Upper lobe of right lung (tissue), 1 donor: ENCODE data around the gene MRPL27. TPM values are rescaled to one million over a fixed set of nuclear protein-coding genes. Genes with fewer than 3 reads are reported as not detected.

Experiments
- ATAC-seq: fragments of 200-7000 bp; cut with Tn5 transposase; one replicate; pipeline ENCODE4 v1.9.1; 2020; ENCODE audit warnings: mild to moderate bottlenecking, moderate library complexity
- DNase-seq: peaks from one replicate; pipeline ENCODE4 v3.0.0-alpha.2; 2020
- H3K27ac ChIP-seq: fragments of 200-600 bp; one replicate; pipeline ENCODE4 v1.8.0; 2022
- H3K27me3 ChIP-seq: fragments of 200-600 bp; one replicate; pipeline ENCODE4 v1.8.0; 2022; ENCODE audit warnings: mild to moderate bottlenecking
- H3K36me3 ChIP-seq: fragments of 200-600 bp; one replicate; pipeline ENCODE4 v1.8.0; 2022
- H3K4me1 ChIP-seq: fragments of 200-600 bp; one replicate; pipeline ENCODE4 v1.8.0; 2022
- H3K4me3 ChIP-seq: fragments of 200-600 bp; one replicate; pipeline ENCODE4 v1.8.0; 2022; ENCODE audit warnings: mild to moderate bottlenecking
- H3K9me3 ChIP-seq: fragments of 200-600 bp; one replicate; pipeline ENCODE4 v1.8.0; 2022
- intact Hi-C: fragments of 100-400 bp; cut with DNase I; formaldehyde crosslinking; loops from one replicate; pipeline ENCODE4 v1.11.0; 2022
- total RNA-seq: library from RNA; stranded (reverse); fragmentation: NEBNext Ultra II Directional; extraction: Animal tissue kit (Norgen Biotek cat#: 25700); gene quantifications from one replicate; pipeline ENCODE4 v1.2.1, GENCODE V29; 2021
- TF ChIP-seq, protein P1 (sequence below): fragments of 200-600 bp; IDR thresholded peaks from one replicate; pipeline ENCODE4 v1.8.0; 2022; ENCODE audit warnings: antibody characterized with exemption
- donor health status: DM: no; HTN: yes; CAD: no; lungs with severe emphysema.

MRPL27 gene
- total RNA-seq, 1 donor from 2014 or later: 47.1 TPM

DNA sequence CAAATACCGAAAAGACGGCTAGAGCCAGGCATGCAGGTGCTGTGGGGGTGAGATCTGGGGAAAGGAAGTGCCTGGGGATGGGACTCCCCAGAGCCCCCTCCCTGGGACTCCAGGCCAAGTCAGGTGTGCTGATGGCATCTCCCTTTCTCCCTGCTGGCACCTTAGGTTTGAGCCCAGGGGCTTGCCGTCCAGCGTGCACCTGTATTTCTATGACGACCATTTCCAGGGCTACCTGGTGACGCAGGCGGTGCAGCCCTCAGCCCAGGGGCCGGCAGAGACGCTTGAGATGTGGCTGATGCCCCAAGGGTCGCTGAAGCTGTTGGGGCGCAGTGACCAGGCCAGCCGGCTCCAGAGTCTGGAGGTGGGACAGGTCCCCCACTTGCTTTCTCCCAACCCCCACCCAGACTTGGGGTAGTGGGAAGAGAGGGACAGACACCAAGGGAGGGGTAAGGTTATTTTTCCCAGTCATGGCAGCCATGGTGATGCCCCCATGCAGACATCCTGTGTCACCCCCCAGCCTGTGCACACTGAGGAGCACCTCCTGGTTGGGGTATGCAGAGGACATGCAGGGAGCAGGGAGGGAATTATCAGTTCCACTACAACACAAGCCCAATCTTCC lies 16.0 kb downstream of the MRPL27 start:
- DNase-seq: no peak
- no peaks in the 10 kb centered on the region for H3K9me3 ChIP-seq
- no peaks in the 10 kb centered on the region for H3K27me3 ChIP-seq
- TF ChIP-seq, protein P1, sequence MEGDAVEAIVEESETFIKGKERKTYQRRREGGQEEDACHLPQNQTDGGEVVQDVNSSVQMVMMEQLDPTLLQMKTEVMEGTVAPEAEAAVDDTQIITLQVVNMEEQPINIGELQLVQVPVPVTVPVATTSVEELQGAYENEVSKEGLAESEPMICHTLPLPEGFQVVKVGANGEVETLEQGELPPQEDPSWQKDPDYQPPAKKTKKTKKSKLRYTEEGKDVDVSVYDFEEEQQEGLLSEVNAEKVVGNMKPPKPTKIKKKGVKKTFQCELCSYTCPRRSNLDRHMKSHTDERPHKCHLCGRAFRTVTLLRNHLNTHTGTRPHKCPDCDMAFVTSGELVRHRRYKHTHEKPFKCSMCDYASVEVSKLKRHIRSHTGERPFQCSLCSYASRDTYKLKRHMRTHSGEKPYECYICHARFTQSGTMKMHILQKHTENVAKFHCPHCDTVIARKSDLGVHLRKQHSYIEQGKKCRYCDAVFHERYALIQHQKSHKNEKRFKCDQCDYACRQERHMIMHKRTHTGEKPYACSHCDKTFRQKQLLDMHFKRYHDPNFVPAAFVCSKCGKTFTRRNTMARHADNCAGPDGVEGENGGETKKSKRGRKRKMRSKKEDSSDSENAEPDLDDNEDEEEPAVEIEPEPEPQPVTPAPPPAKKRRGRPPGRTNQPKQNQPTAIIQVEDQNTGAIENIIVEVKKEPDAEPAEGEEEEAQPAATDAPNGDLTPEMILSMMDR: no peak
- ATAC-seq: no peak
- intact Hi-C loops: no loop called here
- no peaks in the 10 kb centered on the region for H3K4me1 ChIP-seq
- H3K4me3 ChIP-seq: no peak overlapping the region
- H3K36me3 ChIP-seq: peaks cover 41% of the 10 kb centered on the region
- no peak overlapping the region for H3K27ac ChIP-seq

DNA sequence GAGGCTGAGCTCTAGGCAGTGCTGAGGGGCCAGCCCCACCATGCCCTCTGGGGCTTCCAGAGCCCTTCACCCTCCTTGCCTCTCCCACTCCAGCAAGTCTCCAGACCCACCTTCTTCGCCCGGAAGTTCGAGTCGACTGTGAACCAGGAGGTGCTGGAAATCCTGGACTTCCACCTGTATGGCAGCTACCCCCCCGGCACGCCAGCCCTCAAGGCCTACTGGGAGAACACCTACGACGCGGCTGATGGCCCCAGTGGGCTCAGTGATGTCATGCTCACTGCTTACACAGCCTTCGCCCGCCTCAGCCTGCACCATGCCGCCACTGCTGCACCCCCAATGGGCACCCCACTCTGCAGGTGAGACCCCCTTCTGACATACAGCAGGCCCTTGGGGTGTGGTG lies 16.6 kb downstream of the MRPL27 start:
- TF ChIP-seq, protein P1: no peak
- H3K4me1 ChIP-seq: no peaks in the 10 kb centered on the region
- DNase-seq (no peak), ATAC-seq (no peak)
- H3K27me3 ChIP-seq: no peaks in the 10 kb centered on the region
- intact Hi-C loops: no loop called here
- H3K9me3 ChIP-seq: no peaks in the 10 kb centered on the region
- H3K36me3 ChIP-seq: peaks cover 41% of the 10 kb centered on the region
- H3K27ac ChIP-seq: no peak overlapping the region
- no peak overlapping the region for H3K4me3 ChIP-seq

DNA sequence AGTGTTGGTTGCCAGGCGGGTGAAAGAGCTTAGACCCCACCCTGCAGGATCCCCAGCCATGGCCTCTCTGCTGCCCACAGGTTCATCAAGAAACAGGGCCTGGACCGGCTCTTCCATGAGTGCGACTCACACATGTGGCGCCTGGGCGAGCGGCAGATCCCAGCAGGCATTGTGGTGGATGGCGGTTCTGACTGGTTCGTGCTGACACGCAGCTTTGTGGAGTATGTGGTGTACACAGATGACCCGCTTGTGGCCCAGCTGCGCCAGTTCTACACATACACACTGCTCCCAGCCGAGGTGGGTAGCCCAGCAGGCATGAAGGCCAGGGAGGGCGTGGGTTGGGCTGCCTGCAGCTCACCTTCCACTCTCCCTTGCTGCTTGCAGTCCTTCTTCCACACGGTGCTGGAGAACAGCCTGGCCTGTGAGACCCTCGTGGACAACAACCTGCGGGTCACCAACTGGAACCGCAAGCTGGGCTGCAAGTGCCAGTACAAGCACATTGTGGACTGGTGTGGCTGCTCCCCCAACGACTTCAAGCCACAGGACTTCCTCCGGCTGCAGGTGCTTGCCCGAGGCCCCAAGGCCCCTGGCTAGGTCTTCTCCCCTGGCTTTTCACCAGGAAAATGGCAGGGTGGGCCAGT lies 17.2 kb downstream of the MRPL27 start:
- DNase-seq (peak; percentile 59), ATAC-seq (no peak)
- Histone ChIP-seq H3K4me3 (no peak overlapping the region), H3K27ac (no peak overlapping the region), H3K27me3 (no peaks in the 10 kb centered on the region), H3K4me1 (no peaks in the 10 kb centered on the region), H3K9me3 (no peaks in the 10 kb centered on the region), H3K36me3 (peaks cover 35% of the 10 kb centered on the region)
- intact Hi-C loops: no loop called here
- TF ChIP-seq, protein P1: no peak

DNA sequence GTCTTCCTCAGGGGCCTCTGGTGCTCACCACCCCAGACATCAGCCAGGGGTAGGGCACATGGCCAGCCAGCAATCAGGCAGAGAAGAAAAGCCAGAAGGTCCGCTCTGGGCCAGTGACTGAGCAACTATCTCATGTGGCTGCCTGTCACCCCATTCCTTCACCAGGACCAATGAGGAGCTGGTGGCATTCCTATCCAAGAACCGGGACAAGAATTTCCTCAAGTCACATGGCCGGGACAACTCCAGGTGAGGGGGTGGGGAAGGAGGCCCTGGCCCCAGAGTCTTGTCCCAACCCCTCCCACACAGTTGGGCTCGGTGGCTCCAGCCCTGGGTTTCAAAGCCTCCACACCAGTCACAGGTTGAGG lies 17.7 kb downstream of the MRPL27 start:
- no peak overlapping the region for H3K27ac ChIP-seq
- no peak overlapping the region for H3K4me3 ChIP-seq
- TF ChIP-seq, protein P1: no peak
- no peaks in the 10 kb centered on the region for H3K9me3 ChIP-seq
- no peaks in the 10 kb centered on the region for H3K4me1 ChIP-seq
- ATAC-seq: no peak
- intact Hi-C loops: no loop called here
- H3K36me3 ChIP-seq: peaks cover 34% of the 10 kb centered on the region
- no peak for DNase-seq
- no peaks in the 10 kb centered on the region for H3K27me3 ChIP-seq

DNA sequence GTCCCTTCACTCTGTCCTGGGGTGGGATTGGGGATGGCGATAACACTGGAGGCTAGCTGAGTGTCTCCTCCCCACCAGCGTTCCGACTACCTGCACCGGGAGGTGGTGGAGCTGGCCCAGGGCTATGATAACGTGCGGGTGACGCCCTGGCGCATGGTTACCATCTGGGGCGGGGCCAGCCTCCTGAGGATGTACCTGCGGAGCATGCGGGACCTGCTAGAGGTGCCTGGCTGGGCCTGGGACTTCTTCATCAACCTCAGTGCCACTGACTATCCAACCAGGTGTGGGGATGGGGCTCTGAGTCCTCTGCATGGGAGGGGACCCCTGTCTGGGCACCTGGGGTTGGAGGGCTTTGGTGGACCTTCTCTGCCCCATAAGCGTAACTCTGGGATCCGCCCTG lies 18.2 kb downstream of the MRPL27 start:
- no peaks in the 10 kb centered on the region for H3K27me3 ChIP-seq
- no peak overlapping the region for H3K4me3 ChIP-seq
- no peaks in the 10 kb centered on the region for H3K4me1 ChIP-seq
- ATAC-seq (no peak), DNase-seq (peak; percentile 39)
- intact Hi-C loops: no loop called here
- TF ChIP-seq, protein P1: no peak
- no peak overlapping the region for H3K27ac ChIP-seq
- H3K36me3 ChIP-seq: peaks cover 34% of the 10 kb centered on the region
- no peaks in the 10 kb centered on the region for H3K9me3 ChIP-seq
